Stimulated activated CD4-positive, alpha-beta T cell treated with anti-CD3 and anti-CD28 coated beads, Interleukin-1b, Interleukin-23, amount 100 ng/mL, for 4 hours (primary cell): ENCODE data around the gene SLC16A12.
A peak's percentile ranks its signal among the peaks of the same experiment; 100 is the strongest.
"Not testable (repeated sequence)": the region's sequence is repeated elsewhere in the genome, so short reads cannot be mapped to it uniquely, and the experiment has no call there.

Experiments
- DNase-seq, 2 donors: peaks; one replicate each; pipeline ENCODE4 v3.0.0-alpha.2; 2020; ENCODE audit warnings: low read depth in 2 of 2

Gene SLC16A12

DNA sequence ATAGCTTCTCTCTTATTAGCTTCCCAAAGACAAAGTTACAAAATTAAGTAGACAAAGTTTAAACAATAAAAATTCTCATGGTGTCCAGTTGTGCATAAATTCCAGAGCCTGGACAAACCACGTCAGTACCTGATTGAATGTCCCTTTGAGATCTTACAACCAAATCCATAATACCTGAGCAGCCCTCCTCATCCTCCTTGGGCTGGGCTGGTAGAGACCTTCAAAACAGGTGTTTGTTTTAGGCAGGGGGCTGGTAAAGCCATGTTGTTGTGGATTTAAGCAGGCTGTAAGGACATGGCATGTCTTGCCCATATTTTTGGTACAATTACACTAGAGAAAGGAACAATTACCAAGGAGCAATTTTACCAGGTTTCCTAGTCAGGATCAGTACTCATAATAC, 118.9 kb downstream of the SLC16A12 start:
- DNase-seq = no peak

DNA sequence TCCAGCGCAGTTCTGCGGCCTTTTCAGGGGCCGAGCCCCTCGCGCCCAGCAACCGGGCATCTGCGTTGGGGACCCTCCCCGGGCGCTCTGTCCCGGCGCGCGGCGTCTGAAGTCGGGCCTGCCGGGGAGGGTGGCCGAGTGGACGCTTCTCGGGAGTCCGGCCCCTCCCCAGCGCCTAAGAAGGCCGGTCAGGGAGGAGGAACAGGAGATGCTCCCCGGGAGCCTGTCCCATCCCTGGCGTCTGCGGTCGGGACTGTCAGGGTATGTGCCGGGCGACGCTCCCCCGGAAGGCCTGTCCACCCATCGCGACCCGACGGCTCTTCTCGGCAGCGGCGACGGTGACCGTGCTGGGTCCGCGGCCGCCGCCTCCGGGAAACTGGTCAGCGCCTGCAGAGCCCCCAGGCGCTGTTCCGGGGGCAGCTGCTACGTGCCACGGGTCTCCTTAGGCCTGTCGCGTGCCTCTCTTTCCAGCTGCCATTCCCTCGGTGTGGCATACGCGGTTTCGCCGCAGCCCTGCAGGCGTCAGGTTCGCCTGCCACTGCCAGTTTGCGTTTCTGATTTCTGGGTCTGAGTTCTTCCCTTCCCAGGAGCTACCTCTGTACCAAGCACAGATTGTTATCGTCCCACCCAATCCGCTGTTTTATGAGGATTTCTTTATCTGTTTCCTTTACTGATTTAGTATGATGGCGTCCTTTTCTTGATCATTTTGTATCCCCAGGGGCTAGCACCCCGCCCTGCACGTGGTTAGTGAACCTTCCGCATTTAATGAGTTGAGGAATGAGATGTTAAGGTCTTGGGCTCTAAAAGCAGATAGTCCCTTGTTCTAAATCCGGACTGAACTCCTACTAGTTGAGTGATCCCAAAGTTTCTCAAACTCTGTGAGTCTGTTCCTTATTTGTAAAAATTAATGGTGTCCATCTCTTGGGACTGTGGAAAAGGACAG, 120.2 kb downstream of the SLC16A12 start:
- DNase-seq = peak in 1 of 2 donors; percentile 16

DNA sequence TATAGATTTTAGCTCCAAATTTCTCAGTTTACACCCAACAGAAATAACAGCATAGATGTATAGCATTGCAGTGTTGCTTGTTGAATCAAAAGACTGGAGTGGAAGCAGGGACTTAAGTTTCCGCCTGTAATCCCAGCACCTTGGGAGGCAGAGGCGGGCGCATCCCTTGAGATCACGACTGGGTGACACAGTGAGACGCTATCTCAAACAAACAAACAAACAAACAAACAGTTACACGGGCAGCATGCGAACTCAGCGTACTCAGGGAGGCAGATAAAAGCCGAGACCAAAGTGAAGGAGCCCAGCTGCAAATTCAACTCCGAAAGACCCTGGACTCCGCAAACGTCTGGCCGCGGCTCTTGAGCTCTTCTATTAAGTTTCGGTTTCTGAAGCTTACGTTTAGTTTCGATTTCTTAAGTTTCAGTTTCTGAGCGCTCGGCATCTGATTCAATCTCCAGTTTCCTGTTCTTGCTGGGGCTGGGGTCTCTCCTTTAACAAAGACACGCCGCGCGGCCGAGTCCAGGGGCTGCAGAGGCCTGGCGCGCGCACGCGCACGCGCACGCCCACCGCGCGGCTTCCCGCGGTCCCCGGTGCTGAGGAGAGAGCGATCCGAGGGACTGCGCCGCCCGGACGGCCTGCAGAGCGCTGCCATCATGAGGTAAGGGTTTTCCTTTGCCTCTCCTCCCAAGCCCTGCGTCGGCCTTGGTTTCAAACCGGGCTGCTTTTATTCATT, 121.1 kb downstream of the SLC16A12 start, which contains the start of gene IFIT5:
Gene IFIT5 (plus strand): TSS at position 423 of the 733 bp plus-strand sequence. CDS start 231 bp downstream, at position 654.
- DNase-seq = peak; percentile 39 to 46

DNA sequence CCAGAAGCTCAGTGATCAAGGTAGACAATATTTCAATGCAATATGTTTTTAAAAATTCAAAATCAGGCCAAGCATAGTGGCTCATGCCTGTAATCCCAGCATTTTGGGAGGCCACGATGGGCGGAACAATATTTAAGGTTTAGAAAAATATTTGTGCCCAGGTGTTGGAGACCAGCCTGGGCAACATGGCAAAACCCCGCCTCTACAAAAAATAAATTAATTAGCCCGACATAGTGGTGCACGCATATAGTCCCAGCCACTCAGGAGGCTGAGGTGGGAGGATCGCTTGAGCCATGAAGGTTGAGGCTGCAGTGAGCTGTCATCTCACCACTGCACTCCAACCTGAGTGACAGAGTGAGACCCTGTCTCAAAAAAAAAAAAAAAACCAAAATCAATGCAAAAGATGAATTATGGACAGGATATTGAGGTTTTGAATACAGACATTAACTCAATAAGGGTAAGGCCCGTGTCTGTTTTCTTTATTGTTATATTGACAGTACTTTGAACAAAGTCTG, 121.9 kb downstream of the SLC16A12 start:
- DNase-seq = no peak

DNA sequence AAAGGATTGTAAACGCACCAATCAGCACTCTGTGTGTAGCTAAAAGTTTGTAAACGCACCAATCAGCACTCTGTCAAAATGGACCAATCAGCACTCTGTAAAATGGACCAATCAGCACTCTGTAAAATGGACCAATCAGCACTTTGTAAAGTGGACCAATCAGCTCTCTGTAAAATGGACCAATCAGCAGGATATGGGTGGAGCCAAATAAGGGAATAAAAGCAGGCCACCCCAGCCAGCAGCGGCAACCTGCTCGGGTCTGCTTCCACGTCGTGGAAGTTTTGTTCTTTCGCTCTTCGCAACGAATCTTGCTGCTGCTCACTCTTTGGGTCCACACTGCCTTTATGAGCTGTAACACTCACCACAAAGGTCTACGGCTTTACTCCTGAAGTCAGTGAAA, 123.1 kb downstream of the SLC16A12 start:
- peak in 1 of 2 donors; percentile 25 for DNase-seq

DNA sequence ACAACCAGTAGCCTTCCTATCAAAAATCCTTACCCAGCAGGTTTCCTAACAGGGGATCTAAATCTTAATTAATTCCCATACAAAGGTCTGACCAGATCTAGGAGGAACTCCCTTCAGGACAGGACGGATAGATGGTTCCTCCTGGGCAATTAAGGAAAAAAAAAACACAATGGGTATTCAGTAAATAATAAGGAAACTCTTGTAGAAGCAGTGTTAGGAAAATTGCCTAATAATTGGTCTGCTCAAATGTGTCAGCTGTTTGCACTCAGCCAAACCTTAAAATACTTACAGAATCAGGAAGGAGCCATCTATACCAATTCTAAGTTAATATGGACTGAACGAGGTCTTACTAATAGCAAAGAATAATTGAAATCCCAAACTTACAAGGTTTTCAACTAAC, 124.3 kb downstream of the SLC16A12 start:
- DNase-seq = not testable (repeated sequence)

DNA sequence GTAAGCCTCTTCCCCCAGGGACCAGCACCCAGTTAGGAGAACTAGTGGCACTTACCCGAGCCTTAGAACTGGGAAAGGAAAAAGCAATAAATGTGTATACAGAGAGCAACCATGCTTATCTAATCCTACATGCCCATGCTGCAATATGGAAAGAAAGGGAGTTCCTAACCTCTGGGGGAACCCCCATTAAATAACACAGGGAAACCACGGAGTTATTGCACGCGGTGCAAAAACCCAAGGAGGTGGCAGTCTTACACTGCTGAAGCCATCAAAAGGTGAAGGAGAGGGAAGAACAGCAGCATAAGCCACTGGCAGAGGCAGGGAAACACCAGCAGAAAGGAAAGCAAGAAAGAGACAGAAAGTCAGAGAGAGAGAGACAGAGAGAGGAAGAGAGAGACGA, 124.8 kb downstream of the SLC16A12 start:
- DNase-seq = not testable (repeated sequence)

DNA sequence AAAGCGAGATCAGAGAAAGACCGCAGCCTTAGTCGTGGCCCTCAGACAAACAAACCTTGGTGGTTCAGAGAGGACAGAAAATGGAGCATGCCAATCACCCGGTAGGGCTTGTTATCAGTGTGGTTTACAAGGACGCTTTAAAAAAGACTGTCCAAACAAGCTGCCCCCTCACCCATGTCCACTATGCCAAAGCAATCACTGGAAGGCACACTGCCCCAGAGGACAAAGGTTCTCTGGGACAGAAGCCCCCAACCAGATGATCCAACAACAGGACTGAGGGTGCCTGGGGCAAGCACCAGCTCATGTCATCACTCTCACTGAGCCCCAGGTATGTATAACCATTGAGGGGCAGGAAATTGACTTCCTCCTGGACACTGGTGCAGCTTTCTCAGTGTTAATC, 126.1 kb downstream of the SLC16A12 start:
- not testable (repeated sequence) for DNase-seq

DNA sequence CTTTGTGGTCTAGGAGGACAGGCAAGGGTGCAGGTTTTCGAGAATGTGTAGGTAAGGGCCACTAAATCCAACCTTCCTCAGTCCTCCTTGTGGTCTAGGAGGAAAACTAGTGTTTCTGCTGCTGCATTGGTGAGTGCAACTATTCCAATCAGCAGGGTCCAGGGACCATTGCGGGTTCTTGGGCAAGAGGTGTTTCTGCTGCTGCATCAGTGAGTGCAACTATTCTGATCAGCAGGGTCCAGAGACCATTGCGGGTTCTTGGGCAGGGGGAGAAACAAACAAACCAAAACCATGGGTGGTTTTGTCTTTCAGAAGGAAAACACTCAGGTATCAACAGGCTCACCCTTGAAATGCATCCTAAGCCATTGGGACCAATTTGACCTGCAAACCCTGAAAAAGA, 127.6 kb downstream of the SLC16A12 start:
- DNase-seq = not testable (repeated sequence)

DNA sequence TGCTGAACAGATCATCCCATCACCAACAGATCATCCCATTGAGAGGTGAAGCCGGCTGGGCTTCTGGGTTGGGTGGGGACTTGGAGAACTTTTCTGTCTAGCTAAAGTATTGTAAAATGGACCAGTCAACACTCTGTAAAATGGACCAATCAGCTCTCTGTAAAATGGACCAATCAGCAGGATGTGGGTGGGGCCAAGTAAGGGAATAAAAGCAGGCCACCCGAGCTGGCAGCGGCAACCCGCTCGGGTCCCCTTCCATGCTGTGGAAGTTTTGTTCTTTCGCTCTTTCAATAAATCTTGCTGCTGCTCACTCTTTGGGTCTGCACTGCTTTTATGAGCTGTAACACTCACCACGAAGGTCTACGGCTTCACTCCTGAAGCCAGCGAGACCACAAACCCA, 129.2 kb downstream of the SLC16A12 start:
- DNase-seq = not testable (repeated sequence)

DNA sequence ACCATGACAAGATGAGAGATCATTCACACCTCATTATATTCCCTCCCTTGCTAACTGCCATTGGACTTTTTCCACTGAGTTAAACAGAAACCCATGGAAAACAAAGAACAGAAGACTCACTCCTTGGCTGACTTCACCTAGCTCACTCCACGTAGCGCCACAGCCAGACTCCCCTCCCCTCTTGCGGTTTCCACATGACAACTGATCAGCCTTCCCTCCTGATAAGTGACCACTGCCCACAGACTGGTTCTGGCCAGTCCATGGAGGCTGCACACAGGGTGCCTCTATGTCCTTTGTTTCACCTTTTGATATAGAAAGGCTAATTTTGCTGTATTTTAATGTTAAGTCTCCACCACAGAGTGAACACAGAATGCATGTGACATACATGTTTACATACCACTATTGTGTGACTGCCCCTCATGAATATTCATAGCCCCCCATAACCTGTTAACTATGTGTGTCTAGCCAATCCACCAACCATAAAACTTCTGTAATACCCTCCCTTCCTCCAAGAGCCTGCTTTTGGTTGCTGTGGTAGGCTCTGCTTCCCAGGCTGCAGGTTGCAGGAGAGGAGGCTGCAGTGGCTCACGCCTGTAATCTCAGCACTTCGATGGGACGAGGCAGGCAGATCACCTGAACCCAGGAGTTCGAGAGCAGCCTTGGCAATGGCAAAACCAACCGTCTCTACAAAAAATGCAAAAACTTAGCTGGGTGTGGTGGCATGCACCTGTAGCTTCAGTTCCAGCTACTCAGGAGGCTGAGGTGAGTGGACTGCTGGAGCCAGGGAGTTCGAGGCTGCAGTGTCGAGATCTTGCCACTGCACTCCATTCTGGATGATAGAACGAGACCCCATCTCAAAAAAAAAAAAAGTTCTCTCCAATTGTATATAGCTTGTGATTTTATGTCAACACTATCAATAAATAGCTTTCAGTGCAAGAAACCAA, 131.0 kb downstream of the SLC16A12 start:
- DNase-seq = no peak

DNA sequence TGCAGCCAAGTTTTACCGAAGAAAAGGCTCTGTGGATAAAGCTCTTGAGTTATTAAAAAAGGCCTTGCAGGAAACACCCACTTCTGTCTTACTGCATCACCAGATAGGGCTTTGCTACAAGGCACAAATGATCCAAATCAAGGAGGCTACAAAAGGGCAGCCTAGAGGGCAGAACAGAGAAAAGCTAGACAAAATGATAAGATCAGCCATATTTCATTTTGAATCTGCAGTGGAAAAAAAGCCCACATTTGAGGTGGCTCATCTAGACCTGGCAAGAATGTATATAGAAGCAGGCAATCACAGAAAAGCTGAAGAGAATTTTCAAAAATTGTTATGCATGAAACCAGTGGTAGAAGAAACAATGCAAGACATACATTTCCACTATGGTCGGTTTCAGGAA, 132.4 kb downstream of the SLC16A12 start:
- DNase-seq = no peak

DNA sequence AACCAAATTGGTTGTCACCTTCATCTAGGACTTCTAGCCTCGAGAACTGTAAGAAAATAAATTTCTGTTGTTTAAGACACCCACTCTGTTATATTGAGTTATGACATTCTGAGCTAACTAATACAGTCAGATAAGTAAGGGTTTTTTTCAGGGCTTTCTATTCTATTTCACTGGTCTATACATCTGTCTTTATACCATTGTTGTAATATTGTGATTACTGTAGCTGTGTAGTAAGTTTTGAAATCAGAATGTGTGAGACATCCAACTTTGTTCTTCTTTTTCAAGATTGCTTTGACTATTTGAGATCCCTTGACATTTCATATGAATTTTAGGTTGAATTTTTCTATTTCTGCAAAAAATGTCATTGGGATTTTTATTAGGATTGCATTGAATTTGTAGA, 135.4 kb downstream of the SLC16A12 start:
- DNase-seq = no peak

DNA sequence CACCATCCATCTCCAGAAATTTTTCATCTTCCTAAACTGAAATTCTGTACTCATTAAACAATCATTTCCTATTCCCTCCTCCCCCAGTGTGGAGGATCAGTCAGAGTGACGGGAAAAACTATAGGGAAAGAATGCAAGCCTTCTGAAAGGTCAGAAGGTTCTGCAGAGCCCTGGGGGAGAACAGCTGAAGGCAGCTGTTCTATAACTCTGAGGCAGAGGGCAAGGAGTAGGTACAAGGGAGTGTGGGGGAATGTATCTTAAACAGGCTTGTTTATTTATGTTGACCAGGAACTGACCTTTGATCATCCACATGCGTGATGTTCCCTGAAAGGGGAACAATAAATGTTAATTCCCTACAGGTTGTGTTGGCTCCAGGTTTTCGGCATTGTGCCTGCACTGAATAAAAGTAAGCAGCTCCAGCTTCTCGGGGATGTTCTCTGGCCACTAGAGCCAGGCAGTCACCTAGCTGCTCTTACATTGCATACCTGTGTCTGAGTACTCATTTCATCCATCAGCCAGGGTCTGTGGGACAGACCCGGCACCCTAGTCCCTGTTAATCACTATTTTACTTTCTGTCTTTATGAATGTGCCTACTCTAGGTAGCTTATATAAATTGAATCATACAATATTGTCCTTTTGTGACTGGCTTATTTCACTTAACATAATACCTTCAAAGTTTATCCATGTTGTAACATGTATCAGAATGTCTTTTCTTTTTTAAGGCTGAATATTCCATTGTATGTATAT, 137.2 kb downstream of the SLC16A12 start:
- DNase-seq = no peak

DNA sequence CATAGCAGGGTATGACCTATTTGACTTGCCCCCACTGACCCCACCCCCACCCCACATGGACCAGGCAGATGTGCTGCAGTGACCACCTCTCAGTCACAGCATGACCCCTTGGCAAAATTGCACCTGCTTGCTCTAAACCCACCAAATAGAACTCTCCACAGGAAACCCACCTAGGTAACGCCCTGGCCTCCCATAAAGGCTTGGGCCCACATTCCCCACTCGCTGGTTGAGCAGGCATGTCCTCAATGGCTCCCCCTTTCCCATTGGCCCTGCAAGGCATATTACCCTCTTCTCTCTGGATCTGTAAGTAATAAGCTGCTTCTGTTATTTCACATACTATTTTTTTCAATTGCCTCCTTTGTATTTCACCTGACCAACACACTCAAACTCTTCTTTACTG, 140.3 kb downstream of the SLC16A12 start:
- no peak for DNase-seq

DNA sequence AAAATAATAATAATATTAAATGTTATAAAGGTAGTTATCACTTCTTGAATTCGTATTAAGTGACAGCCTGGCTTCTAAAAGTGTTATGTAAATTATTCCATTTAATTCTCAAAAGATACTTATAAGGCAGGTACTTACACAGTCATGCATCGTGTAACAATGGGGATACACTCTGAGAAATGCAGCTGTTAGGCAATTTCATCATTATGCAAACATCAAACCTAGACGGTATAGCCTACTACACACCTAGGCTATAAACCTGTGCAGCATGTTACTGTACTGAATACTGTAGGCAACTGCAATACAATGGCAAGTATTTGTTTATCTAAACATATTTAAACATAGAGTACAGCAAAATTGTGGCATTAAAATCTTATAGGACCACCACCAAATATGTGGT, 141.5 kb downstream of the SLC16A12 start:
- DNase-seq = no peak

DNA sequence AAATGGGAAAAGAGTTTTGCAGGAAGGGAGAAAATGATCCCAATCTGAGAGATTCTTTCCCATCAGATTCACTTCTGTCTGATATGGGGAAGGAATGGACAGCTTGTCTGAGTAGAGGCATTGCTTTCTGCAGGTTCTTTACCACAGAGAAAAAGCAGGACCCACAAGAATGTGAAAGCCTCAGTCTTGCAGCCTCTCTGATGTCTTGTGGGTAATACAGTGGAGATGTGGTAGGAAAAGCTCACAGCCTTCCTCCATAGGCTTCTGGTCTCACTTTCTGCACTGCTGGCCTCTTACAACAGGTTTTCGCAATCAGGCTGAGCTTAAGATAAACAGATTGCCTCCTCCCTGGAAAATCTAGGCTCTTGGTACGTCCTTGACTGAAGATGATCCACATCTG, 142.4 kb downstream of the SLC16A12 start:
- no peak for DNase-seq

DNA sequence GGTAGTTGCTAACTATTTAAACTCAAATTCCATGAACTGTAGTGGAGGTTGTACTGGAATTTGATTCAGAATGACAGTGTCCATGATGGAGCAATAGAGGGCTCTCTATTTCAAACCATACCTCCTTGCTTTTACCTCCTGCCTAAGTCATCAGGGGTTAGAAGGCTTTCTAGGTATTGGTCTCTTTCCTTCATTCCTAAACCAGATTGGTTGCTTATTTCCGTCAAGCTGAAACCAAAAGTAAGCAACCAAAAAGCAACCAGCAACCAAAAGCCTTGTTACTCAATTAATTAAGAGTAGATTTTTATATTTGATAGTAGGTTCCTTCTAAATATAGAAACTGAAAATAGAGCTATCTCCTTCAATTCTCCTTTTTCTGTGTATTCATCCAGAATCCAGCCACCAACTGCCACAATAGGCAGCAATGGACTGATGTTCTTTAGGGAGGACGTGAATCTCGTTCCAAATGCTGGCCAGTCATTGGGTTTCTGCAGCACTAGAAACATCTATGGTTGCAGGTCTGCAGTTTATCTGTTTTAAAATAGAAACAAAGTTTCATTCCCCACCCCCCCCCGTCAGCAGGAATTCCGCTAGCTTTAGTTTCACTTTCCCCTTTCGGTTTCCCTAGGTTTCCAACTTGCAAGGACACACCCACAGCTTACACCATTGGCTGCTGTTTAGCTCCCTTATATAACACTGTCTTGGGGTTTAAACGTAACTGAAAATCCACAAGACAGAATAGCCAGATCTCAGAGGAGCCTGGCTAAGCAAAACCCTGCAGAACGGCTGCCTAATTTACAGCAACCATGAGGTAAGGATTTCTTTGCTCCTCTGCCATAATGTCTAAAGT, 143.3 kb downstream of the SLC16A12 start, which contains the start of gene IFIT1:
Gene IFIT1 (plus strand): TSS at position 717 of the 850 bp plus-strand sequence. CDS start 90 bp downstream, at position 807.
- DNase-seq = peak in 1 of 2 donors; percentile 15

DNA sequence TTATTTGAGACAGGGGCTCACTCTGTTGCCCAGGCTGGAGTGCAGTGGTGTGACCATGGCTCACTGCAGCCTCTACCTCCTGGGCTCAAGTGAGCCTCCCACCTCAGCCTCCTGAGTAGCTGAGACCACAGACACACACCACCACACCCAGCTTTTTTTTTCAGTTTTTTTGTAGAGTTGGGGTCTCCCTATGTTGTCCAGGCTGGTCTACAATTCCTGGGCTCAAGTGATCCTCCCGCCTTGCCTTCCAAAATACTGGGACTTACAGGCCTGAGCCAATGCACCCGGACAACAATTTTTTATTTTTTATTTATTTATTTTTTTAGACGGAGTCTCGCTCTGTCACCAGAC, 144.2 kb downstream of the SLC16A12 start:
- DNase-seq = not testable (repeated sequence)
